K562 (cell line): ENCODE measurements around the gene PLD6. TPM values are rescaled to one million over a fixed set of nuclear protein-coding genes. Genes with fewer than 3 reads are reported as not detected.

Experiments used
- DPF2 ChIP-seq: fragments of 450-650 bp; IDR thresholded peaks from 2 replicates; pipeline ENCODE4 v1.6.1; 2016
- JUNB ChIP-seq: fragments of 450-650 bp; formaldehyde crosslinking; conservative IDR thresholded peaks from 2 replicates; pipeline ENCODE4 v1.4.0; 2020; ENCODE audit warnings: mild to moderate bottlenecking
- NCOR1 ChIP-seq: fragments of 450-650 bp; IDR thresholded peaks from 2 replicates; pipeline ENCODE4 v1.6.1; 2016; ENCODE audit warnings: mild to moderate bottlenecking, moderate library complexity
- NONO ChIP-seq, 2 experiments: fragments of 200-400 bp in 1 of 2; fragments of 450-650 bp in 1 of 2; formaldehyde crosslinking in 1 of 2; IDR thresholded peaks; 2 replicates each; pipeline ENCODE4 v1.6.1; 2017; ENCODE audit warnings: low read depth in 2 of 2, mild to moderate bottlenecking in 2 of 2, moderate library complexity in 2 of 2, low read length in 1 of 2
- NR2C2 ChIP-seq, 2 experiments: fragments of 200-800 bp in 1 of 2; sonication (Bioruptor generic) in 1 of 2; sonication (generic) in 1 of 2; formaldehyde crosslinking in 1 of 2; IDR thresholded peaks; 2 replicates each; pipeline versions ENCODE4 v1.6.1 to v1.8.0; 2016 to 2022; ENCODE audit warnings: mild to moderate bottlenecking in 1 of 2, missing compliant biosample characterization in 1 of 2, missing genetic modification characterization in 1 of 2, missing genetic modification reagents in 1 of 2
- PHF8 ChIP-seq: fragments of 200-600 bp; sonication (generic); IDR thresholded peaks from 2 replicates; pipeline ENCODE4 v1.6.1; 2012; ENCODE audit warnings: mixed run types, mild to moderate bottlenecking, inconsistent platforms, low read length, moderate library complexity, borderline replicate concordance
- PTBP1 ChIP-seq: fragments of 200-400 bp; formaldehyde crosslinking; IDR thresholded peaks from 2 replicates; pipeline ENCODE4 v1.6.1; 2017; ENCODE audit warnings: low read depth, low read length
- RAD21 ChIP-seq, 2 experiments: fragments of 250-450 bp in 1 of 2; fragments of 450-650 bp in 1 of 2; sonication (Bioruptor Pico) in 1 of 2; formaldehyde crosslinking in 1 of 2; IDR thresholded peaks in 1 of 2; conservative IDR thresholded peaks in 1 of 2; 2 replicates each; pipeline versions ENCODE4 v1.4.0 to v1.8.0; 2020 to 2022; ENCODE audit warnings: mild to moderate bottlenecking in 2 of 2, moderate library complexity in 1 of 2
- RBM14 ChIP-seq: fragments of 200-400 bp; formaldehyde crosslinking; IDR thresholded peaks from 2 replicates; pipeline ENCODE4 v1.6.1; 2018; ENCODE audit warnings: low read depth, mild to moderate bottlenecking, low read length, moderate library complexity, borderline replicate concordance; ENCODE audit not compliant: insufficient read depth
- SIN3A ChIP-seq, 2 experiments: fragments of 150-350 bp in 1 of 2; IDR thresholded peaks; 2 replicates each; pipeline ENCODE4 v1.6.1; 2011 to 2016; ENCODE audit warnings: borderline replicate concordance in 2 of 2, low read depth in 2 of 2, low read length in 2 of 2, mild to moderate bottlenecking in 2 of 2, moderate library complexity in 2 of 2; ENCODE audit not compliant: control insufficient read depth in 1 of 2
- SMARCE1 ChIP-seq: fragments of 450-650 bp; IDR thresholded peaks from 2 replicates; pipeline ENCODE4 v1.7.1; 2016; ENCODE audit warnings: mild to moderate bottlenecking
- ZNF3 ChIP-seq: fragments of 250-450 bp; sonication (Bioruptor Pico); IDR thresholded peaks from 2 replicates; pipeline ENCODE4 v1.5.0; 2021; ENCODE audit warnings: mild to moderate bottlenecking, moderate library complexity
- polyA plus RNA-seq, 8 experiments: library from polyadenylated mRNA; depleted of rRNA in 4 of 8; stranded (reverse) in 5 of 8; unstranded in 3 of 8; fragments of >200 nt; fragmentation: Nextera tagmentation in 2 of 8; fragmentation: Illumina TruSeq in 1 of 8; extraction: Ambion mirVana in 2 of 8; extraction: Trizol in 1 of 8; gene quantifications; 2 replicates each; pipeline versions ENCODE4 v1.2.1 to v1.2.3, GENCODE V29; 2011 to 2014; ENCODE audit warnings: inconsistent platforms in 1 of 8, missing spikeins in 1 of 8
- total RNA-seq, 7 experiments: library from RNA; depleted of rRNA in 6 of 7; stranded (reverse); fragments of >200 nt in 6 of 7; fragmentation: Illumina TruSeq in 2 of 7; extraction: Trizol in 2 of 7; gene quantifications; 2 replicates each; pipeline versions ENCODE4 v1.2.1 to v1.2.3, GENCODE V29; 2011 to 2021; ENCODE audit warnings: low replicate concordance in 1 of 7
- TF ChIP-seq, protein P1 (sequence below): fragments of 450-650 bp; formaldehyde crosslinking; conservative IDR thresholded peaks from 2 replicates; pipeline ENCODE4 v1.4.0; 2022; ENCODE audit warnings: mild to moderate bottlenecking, missing genetic modification characterization
- TF ChIP-seq, protein P2 (sequence below), 2 experiments: fragments of 450-650 bp; conservative IDR thresholded peaks; 2 replicates each; pipeline ENCODE4 v1.6.1; 2017; ENCODE audit warnings: mild to moderate bottlenecking in 2 of 2, moderate library complexity in 2 of 2
- TF ChIP-seq, protein P3 (sequence below): fragments of 200-800 bp; sonication (Bioruptor generic); IDR thresholded peaks from 2 replicates; pipeline ENCODE4 v1.6.1; 2017; ENCODE audit warnings: missing genetic modification characterization, missing compliant biosample characterization
- TF ChIP-seq, protein P4 (sequence below): fragments of 250-450 bp; sonication (Bioruptor Pico); IDR thresholded peaks from 2 replicates; pipeline ENCODE4 v1.8.0; 2021; ENCODE audit warnings: mild to moderate bottlenecking, moderate library complexity
- TF ChIP-seq, protein P5 (sequence below): sonication (generic); formaldehyde crosslinking; IDR thresholded peaks from 2 replicates; pipeline ENCODE4 v1.9.0; 2022; ENCODE audit warnings: mild to moderate bottlenecking, missing genetic modification reagents

The PLD6 gene
- total and polyA plus RNA-seq, 9 of the 15 experiments (the other 6 are each of a cell fraction or from before 2014, with no cell fraction given): 3.6 to 15.6 (median 10.0) TPM

DNA sequence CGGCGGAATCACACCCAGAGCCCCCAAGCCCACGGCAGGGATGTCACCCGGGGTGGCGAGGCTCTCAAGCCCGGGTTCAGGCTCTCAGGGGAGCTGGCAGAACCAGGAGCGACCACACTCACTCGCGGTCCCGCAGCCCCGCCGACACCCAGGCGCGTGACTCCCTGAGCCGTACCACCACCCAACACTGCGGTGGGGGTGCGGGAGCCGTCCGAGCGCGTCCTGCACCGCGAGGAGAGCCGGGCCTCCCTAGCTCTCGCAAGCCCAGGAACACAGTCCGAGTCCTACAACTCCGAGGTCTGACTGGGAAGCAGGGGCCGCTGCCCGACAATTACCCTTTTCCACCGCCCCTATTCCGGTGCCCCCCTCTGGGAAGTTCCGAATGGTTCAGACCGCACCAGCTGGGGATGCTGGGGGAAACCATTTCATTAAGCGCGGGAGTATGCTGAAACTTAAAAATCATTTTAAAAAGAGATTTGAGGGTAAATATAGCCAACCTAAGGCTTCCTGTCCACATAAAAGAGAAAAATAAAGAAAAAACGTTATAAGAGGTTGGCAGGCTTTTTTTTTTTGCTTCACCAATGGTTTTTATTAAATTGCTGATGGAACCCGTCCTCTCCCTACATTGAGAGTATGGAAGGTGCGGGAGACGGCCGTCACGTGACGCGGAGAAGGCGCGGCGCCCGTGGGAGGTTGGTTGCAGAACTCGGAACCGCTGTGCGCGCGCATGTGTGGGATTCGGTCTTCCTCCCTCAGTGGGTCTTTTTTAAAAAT is 31.1 kb upstream of the PLD6 start, which contains the start of gene FLCN (continued):
- TF ChIP-seq, protein P1, sequence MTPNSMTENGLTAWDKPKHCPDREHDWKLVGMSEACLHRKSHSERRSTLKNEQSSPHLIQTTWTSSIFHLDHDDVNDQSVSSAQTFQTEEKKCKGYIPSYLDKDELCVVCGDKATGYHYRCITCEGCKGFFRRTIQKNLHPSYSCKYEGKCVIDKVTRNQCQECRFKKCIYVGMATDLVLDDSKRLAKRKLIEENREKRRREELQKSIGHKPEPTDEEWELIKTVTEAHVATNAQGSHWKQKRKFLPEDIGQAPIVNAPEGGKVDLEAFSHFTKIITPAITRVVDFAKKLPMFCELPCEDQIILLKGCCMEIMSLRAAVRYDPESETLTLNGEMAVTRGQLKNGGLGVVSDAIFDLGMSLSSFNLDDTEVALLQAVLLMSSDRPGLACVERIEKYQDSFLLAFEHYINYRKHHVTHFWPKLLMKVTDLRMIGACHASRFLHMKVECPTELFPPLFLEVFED: no peak
- TF ChIP-seq SIN3A (IDR thresholded peaks at IDR 0.05; ENCODE audit: borderline replicate concordance in 2 of 2, control insufficient read depth in 1 of 2, low read depth in 2 of 2, low read length in 2 of 2) (peak; percentile 42 to 73; a peak in 2 of 4 replicates), RAD21 (CRISPR knock-in tag; conservative IDR thresholded peaks at IDR 0.05 in 1 of 2, IDR thresholded peaks at IDR 0.05 in 1 of 2) (no peak), SMARCE1 (no peak), JUNB (CRISPR knock-in tag) (no peak), PTBP1 (no peak), DPF2 (no peak), NR2C2 (CRISPR knock-in tag; IDR thresholded peaks at IDR 0.05) (peak; percentile 42; the same call in 1 of the 2 replicates), NR2C2 (tag; IDR thresholded peaks at IDR 0.05) (no peak), RBM14 (no peak), NCOR1 (no peak), PHF8 (peak; percentile 66; the same call in 1 of the 2 replicates), ZNF3 (no peak), NONO (IDR thresholded peaks at IDR 0.05; ENCODE audit: low read depth in 2 of 2, low read length in 1 of 2) (peak in 1 of 2 experiments; percentile 100; a peak in 3 of 4 replicates)
- TF ChIP-seq, protein P2, sequence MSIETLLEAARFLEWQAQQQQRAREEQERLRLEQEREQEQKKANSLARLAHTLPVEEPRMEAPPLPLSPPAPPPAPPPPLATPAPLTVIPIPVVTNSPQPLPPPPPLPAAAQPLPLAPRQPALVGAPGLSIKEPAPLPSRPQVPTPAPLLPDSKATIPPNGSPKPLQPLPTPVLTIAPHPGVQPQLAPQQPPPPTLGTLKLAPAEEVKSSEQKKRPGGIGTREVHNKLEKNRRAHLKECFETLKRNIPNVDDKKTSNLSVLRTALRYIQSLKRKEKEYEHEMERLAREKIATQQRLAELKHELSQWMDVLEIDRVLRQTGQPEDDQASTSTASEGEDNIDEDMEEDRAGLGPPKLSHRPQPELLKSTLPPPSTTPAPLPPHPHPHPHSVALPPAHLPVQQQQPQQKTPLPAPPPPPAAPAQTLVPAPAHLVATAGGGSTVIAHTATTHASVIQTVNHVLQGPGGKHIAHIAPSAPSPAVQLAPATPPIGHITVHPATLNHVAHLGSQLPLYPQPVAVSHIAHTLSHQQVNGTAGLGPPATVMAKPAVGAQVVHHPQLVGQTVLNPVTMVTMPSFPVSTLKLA (conservative IDR thresholded peaks at IDR 0.05): peak; percentile 91 to 95
- TF ChIP-seq, protein P3, sequence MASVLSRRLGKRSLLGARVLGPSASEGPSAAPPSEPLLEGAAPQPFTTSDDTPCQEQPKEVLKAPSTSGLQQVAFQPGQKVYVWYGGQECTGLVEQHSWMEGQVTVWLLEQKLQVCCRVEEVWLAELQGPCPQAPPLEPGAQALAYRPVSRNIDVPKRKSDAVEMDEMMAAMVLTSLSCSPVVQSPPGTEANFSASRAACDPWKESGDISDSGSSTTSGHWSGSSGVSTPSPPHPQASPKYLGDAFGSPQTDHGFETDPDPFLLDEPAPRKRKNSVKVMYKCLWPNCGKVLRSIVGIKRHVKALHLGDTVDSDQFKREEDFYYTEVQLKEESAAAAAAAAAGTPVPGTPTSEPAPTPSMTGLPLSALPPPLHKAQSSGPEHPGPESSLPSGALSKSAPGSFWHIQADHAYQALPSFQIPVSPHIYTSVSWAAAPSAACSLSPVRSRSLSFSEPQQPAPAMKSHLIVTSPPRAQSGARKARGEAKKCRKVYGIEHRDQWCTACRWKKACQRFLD: 0 out of 2 replicates have a peak, but pooled peaks have one; percentile 6
- TF ChIP-seq, protein P4, sequence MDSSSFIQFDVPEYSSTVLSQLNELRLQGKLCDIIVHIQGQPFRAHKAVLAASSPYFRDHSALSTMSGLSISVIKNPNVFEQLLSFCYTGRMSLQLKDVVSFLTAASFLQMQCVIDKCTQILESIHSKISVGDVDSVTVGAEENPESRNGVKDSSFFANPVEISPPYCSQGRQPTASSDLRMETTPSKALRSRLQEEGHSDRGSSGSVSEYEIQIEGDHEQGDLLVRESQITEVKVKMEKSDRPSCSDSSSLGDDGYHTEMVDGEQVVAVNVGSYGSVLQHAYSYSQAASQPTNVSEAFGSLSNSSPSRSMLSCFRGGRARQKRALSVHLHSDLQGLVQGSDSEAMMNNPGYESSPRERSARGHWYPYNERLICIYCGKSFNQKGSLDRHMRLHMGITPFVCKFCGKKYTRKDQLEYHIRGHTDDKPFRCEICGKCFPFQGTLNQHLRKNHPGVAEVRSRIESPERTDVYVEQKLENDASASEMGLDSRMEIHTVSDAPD (CRISPR knock-in tag): no peak
- TF ChIP-seq, protein P5, sequence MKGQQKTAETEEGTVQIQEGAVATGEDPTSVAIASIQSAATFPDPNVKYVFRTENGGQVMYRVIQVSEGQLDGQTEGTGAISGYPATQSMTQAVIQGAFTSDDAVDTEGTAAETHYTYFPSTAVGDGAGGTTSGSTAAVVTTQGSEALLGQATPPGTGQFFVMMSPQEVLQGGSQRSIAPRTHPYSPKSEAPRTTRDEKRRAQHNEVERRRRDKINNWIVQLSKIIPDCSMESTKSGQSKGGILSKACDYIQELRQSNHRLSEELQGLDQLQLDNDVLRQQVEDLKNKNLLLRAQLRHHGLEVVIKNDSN (CRISPR knock-in tag): peak; percentile 94
